ENCODE data around the gene EML1.

EML1 gene

GRCh38 chr14:99780690-99781089, 12.5 kb upstream of the EML1 start:
- DNase-seq = no peak

- no peak for DNase-seq
Observed at GRCh38 chr14:99781091-99781490, 12.1 kb upstream of the EML1 start.

GRCh38 chr14:99781853-99782610, 11.2 kb upstream of the EML1 start:
- no peak for DNase-seq

- no peak for DNase-seq
Observed at GRCh38 chr14:99784508-99784907, 8.7 kb upstream of the EML1 start.

- DNase-seq = no peak
Observed at GRCh38 chr14:99785426-99785825, 7.8 kb upstream of the EML1 start.

GRCh38 chr14:99786511-99786989, 6.7 kb upstream of the EML1 start:
- no peak for DNase-seq

- DNase-seq = no peak
Observed at GRCh38 chr14:99788713-99789112, 4.5 kb upstream of the EML1 start.

- no peak for DNase-seq
Observed at GRCh38 chr14:99789581-99789980, 3.6 kb upstream of the EML1 start.

GRCh38 chr14:99790201-99790977, 2.8 kb upstream of the EML1 start:
- DNase-seq = no peak

- no peak for DNase-seq
Observed at GRCh38 chr14:99790978-99791376, 2.2 kb upstream of the EML1 start.

GRCh38 chr14:99791476-99792209, 1.6 kb upstream of the EML1 start:
- DNase-seq = no peak

GRCh38 chr14:99792210-99792535, 1.0 kb upstream of the EML1 start:
- DNase-seq = no peak

- DNase-seq = no peak
Observed at GRCh38 chr14:99792551-99793212, 531 bp upstream of the EML1 start.

- DNase-seq = no peak
Observed at GRCh38 chr14:99794151-99794780, 1.1 kb downstream of the EML1 start.

- no peak for DNase-seq
Observed at GRCh38 chr14:99795046-99795445, 1.8 kb downstream of the EML1 start.

- no peak for DNase-seq
Observed at GRCh38 chr14:99797231-99797630, 4.0 kb downstream of the EML1 start.

- DNase-seq = no peak
Observed at GRCh38 chr14:99800781-99801180, 7.6 kb downstream of the EML1 start.

GRCh38 chr14:99802301-99803105, 9.3 kb downstream of the EML1 start:
- no peak for DNase-seq

GRCh38 chr14:99803106-99803775, 10.0 kb downstream of the EML1 start:
- DNase-seq = no peak

- DNase-seq = no peak
Observed at GRCh38 chr14:99803803-99804202, 10.6 kb downstream of the EML1 start.

GRCh38 chr14:99805757-99806439, 12.7 kb downstream of the EML1 start:
- no peak for DNase-seq

Measured in hematopoietic multipotent progenitor cell treated with erythropoietin and hydrocortisone succinate and interleukin-3 and kit ligand, for 8 days (in vitro differentiated cells).